ENCODE results near the gene MRPL27.
"Not testable (repeated sequence)": the region's sequence is repeated elsewhere in the genome, so short reads cannot be mapped to it uniquely, and the experiment has no call there.

Gene MRPL27

GRCh38 chr17:50372758-50373556, at the start of gene MRPL27, which contains the start of gene EME1:
Gene MRPL27 (minus strand): TSS chr17:50373184. CDS start chr17:50373170, 14 bp downstream.
Gene EME1 (plus strand): TSS chr17:50373229. CDS start chr17:50375209, 1,980 bp downstream.
- DNase-seq, result peak; percentile 99

- no peak for DNase-seq
Measured at GRCh38 chr17:50422738-50423137, 49.8 kb upstream of the MRPL27 start.

- DNase-seq, result no peak
Measured at GRCh38 chr17:50421308-50422051, 48.5 kb upstream of the MRPL27 start.

- no peak for DNase-seq
Measured at GRCh38 chr17:50420419-50421112, 47.6 kb upstream of the MRPL27 start.

GRCh38 chr17:50419577-50419976, 46.6 kb upstream of the MRPL27 start:
- DNase-seq, result not testable (repeated sequence)

- no peak for DNase-seq
Measured at GRCh38 chr17:50414808-50415207, 41.8 kb upstream of the MRPL27 start.

GRCh38 chr17:50412188-50412732, 39.3 kb upstream of the MRPL27 start:
- DNase-seq, result no peak

- no peak for DNase-seq
Measured at GRCh38 chr17:50407921-50408320, 34.9 kb upstream of the MRPL27 start.

- DNase-seq, result no peak
Measured at GRCh38 chr17:50406578-50406977, 33.6 kb upstream of the MRPL27 start.

- not testable (repeated sequence) for DNase-seq
Measured at GRCh38 chr17:50405351-50405750, 32.4 kb upstream of the MRPL27 start.

- DNase-seq, result not testable (repeated sequence)
Measured at GRCh38 chr17:50399591-50399990, 26.6 kb upstream of the MRPL27 start.

- DNase-seq, result not testable (repeated sequence)
Measured at GRCh38 chr17:50398672-50399071, 25.7 kb upstream of the MRPL27 start.

- no peak for DNase-seq
Measured at GRCh38 chr17:50397919-50398285, 24.9 kb upstream of the MRPL27 start.

- peak; percentile 97 for DNase-seq
Measured at GRCh38 chr17:50397111-50397918, 24.3 kb upstream of the MRPL27 start, which contains the start of gene LRRC59. Gene LRRC59 (minus strand): TSS chr17:50397523. CDS start chr17:50397317, 206 bp downstream.

GRCh38 chr17:50396261-50397110, 23.5 kb upstream of the MRPL27 start:
- DNase-seq, result no peak

GRCh38 chr17:50394711-50395110, 21.7 kb upstream of the MRPL27 start:
- no peak for DNase-seq

GRCh38 chr17:50393700-50394099, 20.7 kb upstream of the MRPL27 start:
- DNase-seq, result no peak

GRCh38 chr17:50392621-50393020, 19.6 kb upstream of the MRPL27 start:
- no peak for DNase-seq

GRCh38 chr17:50389534-50389933, 16.6 kb upstream of the MRPL27 start:
- no peak for DNase-seq

- DNase-seq, result no peak
Measured at GRCh38 chr17:50388728-50389127, 15.7 kb upstream of the MRPL27 start.

- no peak for DNase-seq
Measured at GRCh38 chr17:50386510-50386909, 13.5 kb upstream of the MRPL27 start.

Data from retina (tissue), 1 donor.